C4-2B (cell line): ENCODE measurements around the gene TRIM37.

ENCODE experiments used
- CTCF ChIP-seq: fragments of 450-650 bp; conservative IDR thresholded peaks from 2 replicates; pipeline ENCODE4 v1.5.1; 2017; ENCODE audit warnings: mild to moderate bottlenecking
- ZFX ChIP-seq: fragments of 450-650 bp; IDR thresholded peaks from 2 replicates; pipeline ENCODE4 v1.6.1; 2017

- TF ChIP-seq CTCF (no peak), ZFX (no peak)
Measured at GRCh38 chr17:59010026-59010425, 96.7 kb downstream of the TRIM37 start.
